ENCODE data around the gene KEAP1.

DNA sequence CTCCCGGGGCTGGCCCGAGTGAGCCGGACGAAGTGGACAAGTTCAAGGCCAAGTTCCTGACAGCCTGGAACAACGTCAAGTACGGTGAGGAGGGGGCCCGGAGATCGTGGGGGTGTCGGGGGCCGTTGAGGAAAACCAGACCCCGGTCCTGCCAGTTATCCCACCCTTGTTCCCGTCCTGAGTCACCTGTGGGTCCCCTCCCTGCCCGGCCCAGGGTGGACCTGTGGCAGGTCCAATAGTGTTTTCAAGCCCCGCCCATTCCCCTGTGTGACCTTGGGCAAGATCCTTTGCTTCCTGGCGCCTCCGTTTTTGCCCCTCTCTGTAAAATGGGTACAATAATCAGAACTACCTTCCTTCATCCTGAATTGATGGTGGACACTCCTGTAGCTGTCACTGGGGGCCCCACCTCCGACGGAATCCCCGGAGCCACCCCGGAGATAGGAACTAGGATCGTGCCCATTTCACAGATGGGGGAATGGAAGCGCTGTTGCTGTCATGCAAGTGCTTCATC is 41.1 kb upstream of the KEAP1 start:
- TF ChIP-seq POLR2AphosphoS5 (IDR thresholded peaks at IDR 0.05) (no peak), EP300 (IDR thresholded peaks at IDR 0.05) (no peak), POLR2A (IDR thresholded peaks at IDR 0.05; ENCODE audit: low read depth) (no peak)
- TF ChIP-seq, protein P1, sequence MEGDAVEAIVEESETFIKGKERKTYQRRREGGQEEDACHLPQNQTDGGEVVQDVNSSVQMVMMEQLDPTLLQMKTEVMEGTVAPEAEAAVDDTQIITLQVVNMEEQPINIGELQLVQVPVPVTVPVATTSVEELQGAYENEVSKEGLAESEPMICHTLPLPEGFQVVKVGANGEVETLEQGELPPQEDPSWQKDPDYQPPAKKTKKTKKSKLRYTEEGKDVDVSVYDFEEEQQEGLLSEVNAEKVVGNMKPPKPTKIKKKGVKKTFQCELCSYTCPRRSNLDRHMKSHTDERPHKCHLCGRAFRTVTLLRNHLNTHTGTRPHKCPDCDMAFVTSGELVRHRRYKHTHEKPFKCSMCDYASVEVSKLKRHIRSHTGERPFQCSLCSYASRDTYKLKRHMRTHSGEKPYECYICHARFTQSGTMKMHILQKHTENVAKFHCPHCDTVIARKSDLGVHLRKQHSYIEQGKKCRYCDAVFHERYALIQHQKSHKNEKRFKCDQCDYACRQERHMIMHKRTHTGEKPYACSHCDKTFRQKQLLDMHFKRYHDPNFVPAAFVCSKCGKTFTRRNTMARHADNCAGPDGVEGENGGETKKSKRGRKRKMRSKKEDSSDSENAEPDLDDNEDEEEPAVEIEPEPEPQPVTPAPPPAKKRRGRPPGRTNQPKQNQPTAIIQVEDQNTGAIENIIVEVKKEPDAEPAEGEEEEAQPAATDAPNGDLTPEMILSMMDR (IDR thresholded peaks at IDR 0.05), result no peak
